HEK293 (cell line): ENCODE data around the gene ZNF397.

Source experiments
- BCL11A ChIP-seq: fragments of 450-650 bp; formaldehyde crosslinking; IDR thresholded peaks from 2 replicates; pipeline ENCODE4 v1.5.1; 2016; ENCODE audit warnings: low read depth, missing biosample characterization, missing genetic modification characterization
- FEZF1 ChIP-seq: fragments of 450-650 bp; formaldehyde crosslinking; IDR thresholded peaks from 2 replicates; pipeline ENCODE4 v1.5.1; 2016; ENCODE audit warnings: missing biosample characterization, missing genetic modification characterization
- GLIS1 ChIP-seq: fragments of 450-650 bp; formaldehyde crosslinking; IDR thresholded peaks from 2 replicates; pipeline ENCODE4 v1.5.1; 2016; ENCODE audit warnings: missing biosample characterization, missing genetic modification characterization
- IKZF3 ChIP-seq: fragments of 450-650 bp; IDR thresholded peaks from 2 replicates; pipeline ENCODE4 v1.5.0; 2018; ENCODE audit warnings: missing biosample characterization, mild to moderate bottlenecking, missing genetic modification characterization, moderate library complexity
- KLF16 ChIP-seq: fragments of 450-650 bp; formaldehyde crosslinking; IDR thresholded peaks from 2 replicates; pipeline ENCODE4 v1.5.1; 2017; ENCODE audit warnings: missing biosample characterization, missing genetic modification characterization
- SCRT1 ChIP-seq: fragments of 450-650 bp; formaldehyde crosslinking; IDR thresholded peaks from 2 replicates; pipeline ENCODE4 v1.5.1; 2016; ENCODE audit warnings: missing biosample characterization, missing genetic modification characterization, borderline replicate concordance
- SCRT2 ChIP-seq: fragments of 450-650 bp; formaldehyde crosslinking; IDR thresholded peaks from 2 replicates; pipeline ENCODE4 v1.5.1; 2016; ENCODE audit warnings: missing biosample characterization, missing genetic modification characterization
- ZBTB8A ChIP-seq: fragments of 450-650 bp; formaldehyde crosslinking; IDR thresholded peaks from 2 replicates; pipeline ENCODE4 v1.5.1; 2016; ENCODE audit warnings: missing biosample characterization, missing genetic modification characterization
- ZNF114 ChIP-seq: fragments of 450-650 bp; formaldehyde crosslinking; IDR thresholded peaks from 2 replicates; pipeline ENCODE4 v1.5.0; 2017; ENCODE audit warnings: missing biosample characterization, missing genetic modification characterization
- ZNF132 ChIP-seq: fragments of 450-650 bp; formaldehyde crosslinking; IDR thresholded peaks from 2 replicates; pipeline ENCODE4 v1.5.1; 2017; ENCODE audit warnings: missing biosample characterization, missing genetic modification characterization, borderline replicate concordance
- ZNF174 ChIP-seq: fragments of 450-650 bp; formaldehyde crosslinking; IDR thresholded peaks from 2 replicates; pipeline ENCODE4 v1.5.0; 2017; ENCODE audit warnings: missing biosample characterization, mild to moderate bottlenecking, missing genetic modification characterization
- ZNF184 ChIP-seq: fragments of 450-650 bp; IDR thresholded peaks from 2 replicates; pipeline ENCODE4 v1.5.1; 2018; ENCODE audit warnings: missing biosample characterization, mild to moderate bottlenecking, missing genetic modification characterization
- ZNF223 ChIP-seq: fragments of 450-650 bp; formaldehyde crosslinking; IDR thresholded peaks from 2 replicates; pipeline ENCODE4 v1.5.1; 2016; ENCODE audit warnings: missing biosample characterization, missing genetic modification characterization
- ZNF280C ChIP-seq: fragments of 450-650 bp; formaldehyde crosslinking; IDR thresholded peaks from 2 replicates; pipeline ENCODE4 v1.5.1; 2016; ENCODE audit warnings: missing biosample characterization, missing genetic modification characterization
- ZNF335 ChIP-seq: fragments of 450-650 bp; formaldehyde crosslinking; conservative IDR thresholded peaks from 2 replicates; pipeline ENCODE4 v1.5.1; 2016; ENCODE audit warnings: missing biosample characterization, missing genetic modification characterization
- ZNF488 ChIP-seq: fragments of 450-650 bp; formaldehyde crosslinking; IDR thresholded peaks from 2 replicates; pipeline ENCODE4 v1.5.1; 2016; ENCODE audit warnings: missing biosample characterization, missing genetic modification characterization
- ZNF777 ChIP-seq: fragments of 450-650 bp; formaldehyde crosslinking; IDR thresholded peaks from 2 replicates; pipeline ENCODE4 v1.5.1; 2017; ENCODE audit warnings: missing biosample characterization, missing genetic modification characterization, borderline replicate concordance
- ZNF792 ChIP-seq: fragments of 450-650 bp; formaldehyde crosslinking; IDR thresholded peaks from 2 replicates; pipeline ENCODE4 v1.5.1; 2016; ENCODE audit warnings: missing biosample characterization, missing genetic modification characterization
- TF ChIP-seq, protein P1 (sequence below): fragments of 450-650 bp; formaldehyde crosslinking; IDR thresholded peaks from 2 replicates; pipeline ENCODE4 v1.5.1; 2016; ENCODE audit warnings: missing biosample characterization, missing genetic modification characterization
- TF ChIP-seq, protein P2 (sequence below): fragments of 450-650 bp; formaldehyde crosslinking; IDR thresholded peaks from 2 replicates; pipeline ENCODE4 v1.5.1; 2016; ENCODE audit warnings: missing biosample characterization, missing genetic modification characterization, low read depth
- TF ChIP-seq, protein P3 (sequence below): fragments of 450-650 bp; formaldehyde crosslinking; IDR thresholded peaks from 2 replicates; pipeline ENCODE4 v1.5.1; 2016; ENCODE audit warnings: missing biosample characterization, missing genetic modification characterization
- TF ChIP-seq, protein P4 (sequence below): fragments of 450-650 bp; formaldehyde crosslinking; IDR thresholded peaks from 2 replicates; pipeline ENCODE4 v1.5.1; 2016; ENCODE audit warnings: missing biosample characterization, missing genetic modification characterization

The ZNF397 gene

GRCh38 chr18:35290094-35290735 lies 49.4 kb downstream of the ZNF397 start, which contains the start of gene ZSCAN30 (continued):
- TF ChIP-seq, protein P1, sequence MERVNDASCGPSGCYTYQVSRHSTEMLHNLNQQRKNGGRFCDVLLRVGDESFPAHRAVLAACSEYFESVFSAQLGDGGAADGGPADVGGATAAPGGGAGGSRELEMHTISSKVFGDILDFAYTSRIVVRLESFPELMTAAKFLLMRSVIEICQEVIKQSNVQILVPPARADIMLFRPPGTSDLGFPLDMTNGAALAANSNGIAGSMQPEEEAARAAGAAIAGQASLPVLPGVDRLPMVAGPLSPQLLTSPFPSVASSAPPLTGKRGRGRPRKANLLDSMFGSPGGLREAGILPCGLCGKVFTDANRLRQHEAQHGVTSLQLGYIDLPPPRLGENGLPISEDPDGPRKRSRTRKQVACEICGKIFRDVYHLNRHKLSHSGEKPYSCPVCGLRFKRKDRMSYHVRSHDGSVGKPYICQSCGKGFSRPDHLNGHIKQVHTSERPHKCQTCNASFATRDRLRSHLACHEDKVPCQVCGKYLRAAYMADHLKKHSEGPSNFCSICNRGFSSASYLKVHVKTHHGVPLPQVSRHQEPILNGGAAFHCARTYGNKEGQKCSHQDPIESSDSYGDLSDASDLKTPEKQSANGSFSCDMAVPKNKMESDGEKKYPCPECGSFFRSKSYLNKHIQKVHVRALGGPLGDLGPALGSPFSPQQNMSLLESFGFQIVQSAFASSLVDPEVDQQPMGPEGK (tag by site-specific recombination), result peak; percentile 67
- no peak for TF ChIP-seq BCL11A (tag by site-specific recombination)
- TF ChIP-seq KLF16 (tag by site-specific recombination), result peak; percentile 89
- no peak for TF ChIP-seq ZNF174 (tag by site-specific recombination)
- TF ChIP-seq ZNF335 (tag by site-specific recombination), result peak; percentile 97
- TF ChIP-seq FEZF1 (tag by site-specific recombination), result peak; percentile 29; the same call in 1 of the 2 replicates
- TF ChIP-seq, protein P2, sequence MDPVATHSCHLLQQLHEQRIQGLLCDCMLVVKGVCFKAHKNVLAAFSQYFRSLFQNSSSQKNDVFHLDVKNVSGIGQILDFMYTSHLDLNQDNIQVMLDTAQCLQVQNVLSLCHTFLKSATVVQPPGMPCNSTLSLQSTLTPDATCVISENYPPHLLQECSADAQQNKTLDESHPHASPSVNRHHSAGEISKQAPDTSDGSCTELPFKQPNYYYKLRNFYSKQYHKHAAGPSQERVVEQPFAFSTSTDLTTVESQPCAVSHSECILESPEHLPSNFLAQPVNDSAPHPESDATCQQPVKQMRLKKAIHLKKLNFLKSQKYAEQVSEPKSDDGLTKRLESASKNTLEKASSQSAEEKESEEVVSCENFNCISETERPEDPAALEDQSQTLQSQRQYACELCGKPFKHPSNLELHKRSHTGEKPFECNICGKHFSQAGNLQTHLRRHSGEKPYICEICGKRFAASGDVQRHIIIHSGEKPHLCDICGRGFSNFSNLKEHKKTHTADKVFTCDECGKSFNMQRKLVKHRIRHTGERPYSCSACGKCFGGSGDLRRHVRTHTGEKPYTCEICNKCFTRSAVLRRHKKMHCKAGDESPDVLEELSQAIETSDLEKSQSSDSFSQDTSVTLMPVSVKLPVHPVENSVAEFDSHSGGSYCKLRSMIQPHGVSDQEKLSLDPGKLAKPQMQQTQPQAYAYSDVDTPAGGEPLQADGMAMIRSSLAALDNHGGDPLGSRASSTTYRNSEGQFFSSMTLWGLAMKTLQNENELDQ (tag by site-specific recombination), result no peak
- TF ChIP-seq IKZF3 (tag by site-specific recombination), result no peak
- no peak for TF ChIP-seq ZNF280C (tag by site-specific recombination)
- TF ChIP-seq, protein P3, sequence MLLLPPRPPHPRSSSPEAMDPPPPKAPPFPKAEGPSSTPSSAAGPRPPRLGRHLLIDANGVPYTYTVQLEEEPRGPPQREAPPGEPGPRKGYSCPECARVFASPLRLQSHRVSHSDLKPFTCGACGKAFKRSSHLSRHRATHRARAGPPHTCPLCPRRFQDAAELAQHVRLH (tag by site-specific recombination), result peak; percentile 91
- no peak for TF ChIP-seq SCRT1
- no peak for TF ChIP-seq ZNF488
- peak; percentile 60; the same call in 1 of the 2 replicates for TF ChIP-seq ZNF777 (tag by site-specific recombination)
- no peak for TF ChIP-seq ZNF792 (tag by site-specific recombination)
- TF ChIP-seq SCRT2 (tag by site-specific recombination), result no peak
- peak; percentile 65 for TF ChIP-seq ZBTB8A
- TF ChIP-seq ZNF184 (tag by site-specific recombination), result no peak
- no peak for TF ChIP-seq ZNF132 (tag by site-specific recombination)
- TF ChIP-seq GLIS1 (tag by site-specific recombination), result no peak
- TF ChIP-seq, protein P4, sequence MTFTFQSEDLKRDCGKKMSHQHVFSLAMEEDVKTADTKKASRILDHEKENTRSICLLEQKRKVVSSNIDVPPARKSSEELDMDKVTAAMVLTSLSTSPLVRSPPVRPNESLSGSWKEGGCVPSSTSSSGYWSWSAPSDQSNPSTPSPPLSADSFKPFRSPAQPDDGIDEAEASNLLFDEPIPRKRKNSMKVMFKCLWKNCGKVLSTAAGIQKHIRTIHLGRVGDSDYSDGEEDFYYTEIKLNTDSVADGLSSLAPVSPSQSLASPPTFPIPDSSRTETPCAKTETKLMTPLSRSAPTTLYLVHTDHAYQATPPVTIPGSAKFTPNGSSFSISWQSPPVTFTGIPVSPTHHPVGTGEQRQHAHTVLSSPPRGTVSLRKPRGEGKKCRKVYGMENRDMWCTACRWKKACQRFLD, result no peak
- no peak for TF ChIP-seq ZNF114 (tag by site-specific recombination)
- TF ChIP-seq ZNF223 (tag by site-specific recombination), result no peak
